K562 (cell line): ENCODE results near the gene PRTN3. TPM values are rescaled to one million over a fixed set of nuclear protein-coding genes. Genes with fewer than 3 reads are reported as not detected.

Experiments
- E2F5 ChIP-seq: sonication (generic); formaldehyde crosslinking; IDR thresholded peaks from 2 replicates; pipeline ENCODE4 v1.8.0; 2022; ENCODE audit warnings: mild to moderate bottlenecking, missing genetic modification reagents
- GABPB1 ChIP-seq: sonication (generic); formaldehyde crosslinking; IDR thresholded peaks from 2 replicates; pipeline ENCODE4 v1.8.0; 2022; ENCODE audit warnings: mild to moderate bottlenecking, missing genetic modification reagents
- L3MBTL2 ChIP-seq: fragments of 450-650 bp; IDR thresholded peaks from 2 replicates; pipeline ENCODE4 v1.6.1; 2016; ENCODE audit warnings: mild to moderate bottlenecking, moderate library complexity
- MAFK ChIP-seq: IDR thresholded peaks from 2 replicates; pipeline ENCODE4 v1.6.1; 2011; ENCODE audit warnings: low read length, improper control_type of control experiment
- MYC ChIP-seq, 2 experiments: fragments of 250-450 bp in 1 of 2; sonication (Bioruptor Pico) in 1 of 2; IDR thresholded peaks; 2 replicates each; pipeline versions ENCODE4 v1.5.1 to v1.6.1; 2012 to 2021; ENCODE audit warnings: low read depth in 2 of 2, borderline replicate concordance in 1 of 2, improper control_type of control experiment in 1 of 2, low read length in 1 of 2, mild to moderate bottlenecking in 1 of 2, moderate library complexity in 1 of 2
- NCOA1 ChIP-seq: fragments of 450-650 bp; IDR thresholded peaks from 2 replicates; pipeline ENCODE4 v1.6.1; 2016; ENCODE audit warnings: low read depth
- NFIX ChIP-seq: fragments of 250-450 bp; sonication (Bioruptor Pico); IDR thresholded peaks from 2 replicates; pipeline ENCODE4 v1.4.0; 2020; ENCODE audit warnings: low read depth, mild to moderate bottlenecking, moderate library complexity
- PHB ChIP-seq: fragments of 250-450 bp; sonication (Bioruptor Pico); IDR thresholded peaks from 2 replicates; pipeline ENCODE4 v1.5.0; 2021
- RFX5 ChIP-seq: IDR thresholded peaks from 2 replicates; pipeline ENCODE4 v1.6.1; 2011; ENCODE audit warnings: low read depth, mild to moderate bottlenecking, improper control_type of control experiment, low read length
- ZNF347 ChIP-seq: fragments of 450-650 bp; formaldehyde crosslinking; IDR thresholded peaks from 2 replicates; pipeline ENCODE4 v1.4.0; 2020; ENCODE audit warnings: low read depth, mild to moderate bottlenecking, moderate library complexity
- ZNF589 ChIP-seq: fragments of 200-800 bp; sonication (Bioruptor generic); IDR thresholded peaks from 2 replicates; pipeline ENCODE4 v1.6.1; 2016; ENCODE audit warnings: low read depth, missing genetic modification characterization, missing compliant biosample characterization
- polyA plus RNA-seq, 8 experiments: library from polyadenylated mRNA; depleted of rRNA in 4 of 8; stranded (reverse) in 5 of 8; unstranded in 3 of 8; fragments of >200 nt; fragmentation: Nextera tagmentation in 2 of 8; fragmentation: Illumina TruSeq in 1 of 8; extraction: Ambion mirVana in 2 of 8; extraction: Trizol in 1 of 8; gene quantifications; 2 replicates each; pipeline versions ENCODE4 v1.2.1 to v1.2.3, GENCODE V29; 2011 to 2014; ENCODE audit warnings: inconsistent platforms in 1 of 8, missing spikeins in 1 of 8
- total RNA-seq, 7 experiments: library from RNA; depleted of rRNA in 6 of 7; stranded (reverse); fragments of >200 nt in 6 of 7; fragmentation: Illumina TruSeq in 2 of 7; extraction: Trizol in 2 of 7; gene quantifications; 2 replicates each; pipeline versions ENCODE4 v1.2.1 to v1.2.3, GENCODE V29; 2011 to 2021; ENCODE audit warnings: low replicate concordance in 1 of 7
- TF ChIP-seq, protein P1 (sequence below), 3 experiments: fragments of 200-800 bp in 1 of 3; fragments of 250-450 bp in 1 of 3; fragments of 450-650 bp in 1 of 3; sonication (Bioruptor Pico) in 1 of 3; sonication (Bioruptor generic) in 1 of 3; formaldehyde crosslinking in 1 of 3; IDR thresholded peaks; 2 replicates each; pipeline versions ENCODE4 v1.6.1 to v1.8.0; 2016 to 2022; ENCODE audit warnings: mild to moderate bottlenecking in 2 of 3, missing genetic modification characterization in 2 of 3, missing compliant biosample characterization in 1 of 3, moderate library complexity in 1 of 3
- TF ChIP-seq, protein P2 (sequence below): sonication (generic); formaldehyde crosslinking; IDR thresholded peaks from 2 replicates; pipeline ENCODE4 v1.8.0; 2022; ENCODE audit warnings: mild to moderate bottlenecking, missing genetic modification reagents
- TF ChIP-seq, protein P3 (sequence below): fragments of 150-350 bp; conservative IDR thresholded peaks from 2 replicates; pipeline ENCODE4 v1.6.1; 2014; ENCODE audit warnings: low read length

Gene PRTN3
- total and polyA plus RNA-seq, 9 of the 15 experiments (the other 6 are each of a cell fraction or from before 2014, with no cell fraction given) = 0.14 to 0.86 (median 0.43) TPM; not detected in 3

DNA sequence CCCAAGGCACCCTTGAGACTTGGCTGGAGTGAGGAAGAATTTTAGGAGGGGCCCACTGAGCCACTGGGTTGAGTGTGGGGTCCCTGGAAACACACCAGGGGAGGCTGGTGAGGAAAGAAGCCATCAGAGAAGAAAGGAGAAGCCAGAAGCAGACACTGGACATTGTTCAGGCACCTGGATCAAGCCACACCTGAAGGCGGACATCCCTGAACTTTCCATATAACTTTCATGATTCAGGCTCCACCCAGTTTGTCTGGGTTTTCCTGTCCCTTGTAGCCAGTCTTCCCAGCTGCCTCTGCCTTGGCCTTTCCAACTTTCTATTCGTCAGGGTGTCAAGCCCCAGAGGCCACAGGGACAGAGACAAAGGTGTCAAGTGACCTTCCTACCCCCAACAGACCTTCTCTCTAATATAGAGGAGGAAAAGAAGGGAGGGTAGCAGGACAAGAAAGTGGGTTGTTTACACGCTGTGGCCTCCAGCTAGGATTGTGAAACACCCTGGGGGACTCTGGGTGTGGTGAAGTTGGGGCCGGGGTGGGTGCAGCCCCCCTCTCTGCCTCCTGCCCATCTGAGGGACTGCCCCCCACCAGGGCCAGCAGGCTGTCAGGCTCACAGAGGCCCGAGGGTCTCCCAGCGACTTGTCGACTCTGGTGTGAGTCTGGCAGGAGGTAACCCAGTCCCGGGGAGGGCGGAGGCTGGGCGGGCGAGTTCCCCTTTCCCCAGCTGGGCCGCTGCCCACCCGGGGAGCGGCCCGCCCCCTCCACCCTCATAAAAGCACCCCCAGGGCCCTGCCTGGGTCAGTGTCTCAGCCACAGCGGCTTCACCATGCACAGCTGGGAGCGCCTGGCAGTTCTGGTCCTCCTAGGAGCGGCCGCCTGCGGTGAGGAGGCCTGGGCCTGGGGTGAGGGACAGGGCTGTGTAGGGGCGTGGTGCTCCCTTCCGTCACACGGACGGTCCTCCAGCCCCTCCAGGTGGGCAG lies 18.4 kb downstream of the PRTN3 start, which contains the start of gene CFD (continued):
- no peak for TF ChIP-seq ZNF347
- no peak for TF ChIP-seq L3MBTL2
- TF ChIP-seq NCOA1 = no peak
- TF ChIP-seq, protein P1, sequence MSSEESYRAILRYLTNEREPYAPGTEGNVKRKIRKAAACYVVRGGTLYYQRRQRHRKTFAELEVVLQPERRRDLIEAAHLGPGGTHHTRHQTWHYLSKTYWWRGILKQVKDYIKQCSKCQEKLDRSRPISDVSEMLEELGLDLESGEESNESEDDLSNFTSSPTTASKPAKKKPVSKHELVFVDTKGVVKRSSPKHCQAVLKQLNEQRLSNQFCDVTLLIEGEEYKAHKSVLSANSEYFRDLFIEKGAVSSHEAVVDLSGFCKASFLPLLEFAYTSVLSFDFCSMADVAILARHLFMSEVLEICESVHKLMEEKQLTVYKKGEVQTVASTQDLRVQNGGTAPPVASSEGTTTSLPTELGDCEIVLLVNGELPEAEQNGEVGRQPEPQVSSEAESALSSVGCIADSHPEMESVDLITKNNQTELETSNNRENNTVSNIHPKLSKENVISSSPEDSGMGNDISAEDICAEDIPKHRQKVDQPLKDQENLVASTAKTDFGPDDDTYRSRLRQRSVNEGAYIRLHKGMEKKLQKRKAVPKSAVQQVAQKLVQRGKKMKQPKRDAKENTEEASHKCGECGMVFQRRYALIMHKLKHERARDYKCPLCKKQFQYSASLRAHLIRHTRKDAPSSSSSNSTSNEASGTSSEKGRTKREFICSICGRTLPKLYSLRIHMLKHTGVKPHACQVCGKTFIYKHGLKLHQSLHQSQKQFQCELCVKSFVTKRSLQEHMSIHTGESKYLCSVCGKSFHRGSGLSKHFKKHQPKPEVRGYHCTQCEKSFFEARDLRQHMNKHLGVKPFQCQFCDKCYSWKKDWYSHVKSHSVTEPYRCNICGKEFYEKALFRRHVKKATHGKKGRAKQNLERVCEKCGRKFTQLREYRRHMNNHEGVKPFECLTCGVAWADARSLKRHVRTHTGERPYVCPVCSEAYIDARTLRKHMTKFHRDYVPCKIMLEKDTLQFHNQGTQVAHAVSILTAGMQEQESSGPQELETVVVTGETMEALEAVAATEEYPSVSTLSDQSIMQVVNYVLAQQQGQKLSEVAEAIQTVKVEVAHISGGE (CRISPR knock-in tag; IDR thresholded peaks at IDR 0.05) = 0 out of 6 replicates have a peak, but pooled peaks of 1 of the 3 experiments have one; percentile 8
- TF ChIP-seq, protein P2, sequence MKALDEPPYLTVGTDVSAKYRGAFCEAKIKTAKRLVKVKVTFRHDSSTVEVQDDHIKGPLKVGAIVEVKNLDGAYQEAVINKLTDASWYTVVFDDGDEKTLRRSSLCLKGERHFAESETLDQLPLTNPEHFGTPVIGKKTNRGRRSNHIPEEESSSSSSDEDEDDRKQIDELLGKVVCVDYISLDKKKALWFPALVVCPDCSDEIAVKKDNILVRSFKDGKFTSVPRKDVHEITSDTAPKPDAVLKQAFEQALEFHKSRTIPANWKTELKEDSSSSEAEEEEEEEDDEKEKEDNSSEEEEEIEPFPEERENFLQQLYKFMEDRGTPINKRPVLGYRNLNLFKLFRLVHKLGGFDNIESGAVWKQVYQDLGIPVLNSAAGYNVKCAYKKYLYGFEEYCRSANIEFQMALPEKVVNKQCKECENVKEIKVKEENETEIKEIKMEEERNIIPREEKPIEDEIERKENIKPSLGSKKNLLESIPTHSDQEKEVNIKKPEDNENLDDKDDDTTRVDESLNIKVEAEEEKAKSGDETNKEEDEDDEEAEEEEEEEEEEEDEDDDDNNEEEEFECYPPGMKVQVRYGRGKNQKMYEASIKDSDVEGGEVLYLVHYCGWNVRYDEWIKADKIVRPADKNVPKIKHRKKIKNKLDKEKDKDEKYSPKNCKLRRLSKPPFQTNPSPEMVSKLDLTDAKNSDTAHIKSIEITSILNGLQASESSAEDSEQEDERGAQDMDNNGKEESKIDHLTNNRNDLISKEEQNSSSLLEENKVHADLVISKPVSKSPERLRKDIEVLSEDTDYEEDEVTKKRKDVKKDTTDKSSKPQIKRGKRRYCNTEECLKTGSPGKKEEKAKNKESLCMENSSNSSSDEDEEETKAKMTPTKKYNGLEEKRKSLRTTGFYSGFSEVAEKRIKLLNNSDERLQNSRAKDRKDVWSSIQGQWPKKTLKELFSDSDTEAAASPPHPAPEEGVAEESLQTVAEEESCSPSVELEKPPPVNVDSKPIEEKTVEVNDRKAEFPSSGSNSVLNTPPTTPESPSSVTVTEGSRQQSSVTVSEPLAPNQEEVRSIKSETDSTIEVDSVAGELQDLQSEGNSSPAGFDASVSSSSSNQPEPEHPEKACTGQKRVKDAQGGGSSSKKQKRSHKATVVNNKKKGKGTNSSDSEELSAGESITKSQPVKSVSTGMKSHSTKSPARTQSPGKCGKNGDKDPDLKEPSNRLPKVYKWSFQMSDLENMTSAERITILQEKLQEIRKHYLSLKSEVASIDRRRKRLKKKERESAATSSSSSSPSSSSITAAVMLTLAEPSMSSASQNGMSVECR = no peak; the same call in 1 of the 2 replicates
- TF ChIP-seq PHB (CRISPR knock-in tag) = no peak
- no peak for TF ChIP-seq NFIX
- no peak for TF ChIP-seq MAFK
- no peak for TF ChIP-seq ZNF589 (CRISPR knock-in tag)
- no peak for TF ChIP-seq GABPB1 (CRISPR knock-in tag)
- TF ChIP-seq E2F5 (CRISPR knock-in tag) = no peak
- no peak for TF ChIP-seq MYC (IDR thresholded peaks at IDR 0.05; ENCODE audit: low read depth, low read length)
- TF ChIP-seq MYC (CRISPR knock-in tag; IDR thresholded peaks at IDR 0.05; ENCODE audit: borderline replicate concordance, low read depth) = no peak
- no peak for TF ChIP-seq RFX5
- TF ChIP-seq, protein P3, sequence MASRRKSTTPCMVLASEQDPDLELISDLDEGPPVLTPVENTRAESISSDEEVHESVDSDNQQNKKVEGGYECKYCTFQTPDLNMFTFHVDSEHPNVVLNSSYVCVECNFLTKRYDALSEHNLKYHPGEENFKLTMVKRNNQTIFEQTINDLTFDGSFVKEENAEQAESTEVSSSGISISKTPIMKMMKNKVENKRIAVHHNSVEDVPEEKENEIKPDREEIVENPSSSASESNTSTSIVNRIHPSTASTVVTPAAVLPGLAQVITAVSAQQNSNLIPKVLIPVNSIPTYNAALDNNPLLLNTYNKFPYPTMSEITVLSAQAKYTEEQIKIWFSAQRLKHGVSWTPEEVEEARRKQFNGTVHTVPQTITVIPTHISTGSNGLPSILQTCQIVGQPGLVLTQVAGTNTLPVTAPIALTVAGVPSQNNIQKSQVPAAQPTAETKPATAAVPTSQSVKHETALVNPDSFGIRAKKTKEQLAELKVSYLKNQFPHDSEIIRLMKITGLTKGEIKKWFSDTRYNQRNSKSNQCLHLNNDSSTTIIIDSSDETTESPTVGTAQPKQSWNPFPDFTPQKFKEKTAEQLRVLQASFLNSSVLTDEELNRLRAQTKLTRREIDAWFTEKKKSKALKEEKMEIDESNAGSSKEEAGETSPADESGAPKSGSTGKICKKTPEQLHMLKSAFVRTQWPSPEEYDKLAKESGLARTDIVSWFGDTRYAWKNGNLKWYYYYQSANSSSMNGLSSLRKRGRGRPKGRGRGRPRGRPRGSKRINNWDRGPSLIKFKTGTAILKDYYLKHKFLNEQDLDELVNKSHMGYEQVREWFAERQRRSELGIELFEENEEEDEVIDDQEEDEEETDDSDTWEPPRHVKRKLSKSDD = no peak
